IPS-18c (cell line): ENCODE data around the gene ENTHD1.

ENCODE experiments used
- H3K4me3 ChIP-seq: 2 replicates; pipeline ENCODE4 v1.7.0; 2013; ENCODE audit warnings: low read depth, mild to moderate bottlenecking, low read length, moderate library complexity; ENCODE audit not compliant: insufficient read depth
- H3K9me3 ChIP-seq: one replicate; pipeline ENCODE4 v1.6.1; 2013; ENCODE audit warnings: mild to moderate bottlenecking, low read length, moderate library complexity; ENCODE audit not compliant: control insufficient read depth, insufficient read depth

Gene ENTHD1

DNA sequence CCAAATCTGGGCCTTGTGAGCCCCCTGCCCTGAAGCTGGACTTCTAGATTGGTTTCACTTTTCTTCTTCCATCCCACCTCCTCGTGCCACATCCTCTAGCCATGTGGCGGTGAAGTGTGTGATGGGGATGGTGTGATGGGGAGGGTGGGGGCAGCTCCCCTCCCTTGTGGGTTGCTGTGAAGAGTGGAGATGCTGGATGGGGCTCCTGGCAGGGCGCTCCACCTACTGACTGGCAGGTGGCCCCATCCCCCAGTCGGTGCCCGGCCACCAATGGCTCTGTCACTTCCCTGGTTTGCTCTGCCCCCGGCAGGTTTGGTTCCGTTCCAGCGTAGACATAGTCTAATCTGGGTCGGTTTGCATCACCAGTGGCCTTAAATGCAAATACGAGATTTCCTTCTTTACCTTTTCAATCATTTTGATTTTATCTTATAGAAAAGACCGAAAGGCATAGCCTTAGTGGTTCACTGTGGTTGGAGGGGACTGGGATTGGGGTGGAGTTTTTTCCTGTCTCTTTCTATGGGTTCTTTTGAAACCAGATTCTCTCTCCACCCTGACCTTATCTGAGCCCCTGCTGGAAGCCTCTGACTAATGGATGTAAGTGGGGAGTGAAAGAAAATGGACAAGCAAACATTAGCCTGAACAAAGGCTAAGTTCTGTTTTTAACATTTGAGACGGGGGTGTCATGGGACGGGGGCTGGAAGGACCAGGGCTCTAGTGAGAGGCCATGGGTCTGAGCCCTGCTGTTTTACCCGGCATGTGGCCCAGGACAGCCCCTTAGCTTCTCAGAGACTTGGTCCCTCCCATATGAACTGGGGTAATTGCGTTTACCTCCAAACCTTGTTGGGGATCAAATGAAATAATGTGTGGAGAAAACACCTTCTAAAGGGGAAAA, 173.8 kb downstream of the ENTHD1 start:
- Histone ChIP-seq H3K4me3 (no peak overlapping the region), H3K9me3 (no peaks in the 10 kb centered on the region)

DNA sequence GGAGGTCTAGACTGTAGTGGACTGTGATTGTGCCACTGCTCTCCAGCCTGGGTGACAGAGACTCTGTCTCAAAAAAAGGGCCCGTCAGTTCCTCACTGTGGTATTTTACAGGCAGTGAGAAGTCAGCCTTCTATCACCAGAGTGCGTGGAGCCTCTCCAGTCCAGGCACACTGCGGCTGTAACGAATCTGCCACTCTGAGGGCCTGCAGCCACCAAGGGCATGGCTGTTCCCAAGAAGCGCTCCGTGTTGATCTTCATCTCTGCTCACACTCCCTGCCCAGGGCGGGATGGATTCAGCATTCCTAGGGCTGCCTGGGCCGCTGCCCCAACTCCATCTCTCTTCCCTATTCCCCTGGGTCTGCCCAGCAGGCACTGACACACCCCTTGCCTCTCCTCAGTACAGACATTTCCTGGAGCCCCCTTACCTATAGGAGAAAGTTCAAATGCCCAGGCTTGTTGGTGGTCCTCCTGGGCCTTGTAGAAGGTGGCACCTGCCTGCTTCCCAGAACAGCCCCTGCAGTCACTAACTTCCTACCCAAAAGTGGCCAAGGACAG, 174.6 kb downstream of the ENTHD1 start:
- Histone ChIP-seq H3K4me3 (no peak overlapping the region), H3K9me3 (no peaks in the 10 kb centered on the region)

DNA sequence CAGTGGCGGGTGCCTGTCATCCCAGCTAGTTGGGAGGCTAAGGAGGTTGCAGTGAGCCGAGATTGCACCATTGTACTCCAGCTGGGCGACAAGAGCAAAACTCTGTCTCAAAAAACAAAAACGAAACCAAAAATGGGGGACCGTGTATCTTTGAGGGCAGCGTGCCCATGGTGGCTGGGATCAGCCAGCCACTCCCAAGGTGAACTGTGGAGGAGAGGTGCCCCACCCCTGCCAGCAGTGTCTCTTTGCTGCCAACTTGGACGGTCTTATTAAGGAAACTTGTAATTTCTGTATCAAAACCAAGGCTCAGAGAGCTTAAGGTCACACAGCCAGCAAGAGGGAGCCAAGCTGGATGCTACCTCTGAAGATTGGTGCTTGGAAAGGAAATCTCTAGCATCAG, 175.4 kb downstream of the ENTHD1 start:
- no peak overlapping the region for H3K4me3 ChIP-seq
- H3K9me3 ChIP-seq: no peaks in the 10 kb centered on the region

DNA sequence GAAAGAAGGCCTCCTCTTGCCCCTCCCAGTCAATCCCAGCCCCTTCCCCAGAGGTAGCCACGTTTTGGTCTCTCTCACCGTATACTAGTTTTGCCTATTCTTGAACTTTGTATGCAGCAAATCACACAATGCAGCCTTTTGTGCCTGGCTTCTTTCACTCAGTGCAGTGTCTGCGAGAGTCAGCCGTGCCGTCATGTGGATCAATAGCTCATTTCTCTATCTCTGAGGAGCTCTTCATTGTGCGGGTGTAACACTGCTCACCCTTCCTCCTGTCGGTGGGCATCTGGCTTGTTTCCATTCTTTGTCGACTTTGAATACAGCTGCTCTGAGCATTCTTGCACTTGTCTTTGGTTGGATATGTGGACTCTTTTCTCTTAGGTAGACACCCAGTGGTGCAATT, 176.5 kb downstream of the ENTHD1 start:
- Histone ChIP-seq H3K9me3 (no peaks in the 10 kb centered on the region), H3K4me3 (no peak overlapping the region)

DNA sequence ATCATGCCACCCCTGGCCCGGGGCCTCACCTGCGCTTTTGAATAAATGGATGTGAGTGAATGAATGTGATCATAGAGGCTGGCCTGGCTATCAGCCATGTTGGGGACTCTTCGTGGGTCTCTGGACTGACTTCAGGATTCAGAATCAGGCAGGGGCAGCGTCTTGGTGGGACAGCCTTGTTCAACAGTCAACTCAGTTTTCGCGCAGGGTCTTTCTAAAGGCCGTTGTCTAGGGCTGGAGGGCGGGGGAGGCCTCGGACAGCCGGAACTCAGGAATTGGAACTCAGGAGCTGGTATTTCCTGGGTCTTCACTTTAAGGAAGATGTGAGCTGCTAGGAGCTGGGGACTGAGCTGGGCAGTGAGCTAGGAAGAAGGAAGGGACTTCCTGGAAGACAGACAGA, 177.0 kb downstream of the ENTHD1 start:
- Histone ChIP-seq H3K9me3 (no peaks in the 10 kb centered on the region), H3K4me3 (no peak overlapping the region)

DNA sequence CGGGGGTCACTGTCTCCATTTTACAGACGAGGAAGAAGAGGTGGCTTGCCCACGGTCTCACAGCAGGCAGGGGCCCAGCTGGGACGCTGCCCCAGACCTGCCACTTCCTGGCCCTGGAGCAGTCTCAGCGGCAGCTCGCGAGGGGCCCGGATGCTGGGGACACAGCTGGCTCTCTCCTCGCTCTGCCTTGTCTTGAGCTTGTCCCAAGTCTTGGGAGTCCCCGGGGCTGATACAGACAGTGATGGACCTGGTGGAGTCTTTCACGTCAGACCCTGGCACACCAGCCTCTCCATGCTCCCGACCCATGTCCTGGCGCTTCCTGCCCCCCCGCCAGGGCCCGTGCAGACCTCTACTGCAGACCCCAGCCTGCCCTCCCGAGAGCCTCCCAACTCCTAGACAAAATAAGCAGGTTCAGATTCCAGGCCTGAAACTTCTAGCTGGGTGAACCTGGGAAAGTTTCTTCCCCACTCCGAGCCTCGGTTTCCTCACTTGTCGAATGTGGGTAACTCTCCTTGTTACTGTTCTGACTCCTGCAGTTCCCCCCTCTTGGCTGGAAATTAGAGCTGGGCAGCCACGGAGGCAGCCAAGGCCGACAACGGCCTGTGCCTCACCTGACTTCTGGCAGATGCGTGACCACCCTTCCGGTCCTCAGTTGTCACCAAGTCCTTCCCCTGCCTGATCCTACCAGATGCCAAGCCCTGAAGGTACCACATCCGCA, 177.6 kb downstream of the ENTHD1 start:
- H3K9me3 ChIP-seq: no peaks in the 10 kb centered on the region
- H3K4me3 ChIP-seq: no peak overlapping the region

DNA sequence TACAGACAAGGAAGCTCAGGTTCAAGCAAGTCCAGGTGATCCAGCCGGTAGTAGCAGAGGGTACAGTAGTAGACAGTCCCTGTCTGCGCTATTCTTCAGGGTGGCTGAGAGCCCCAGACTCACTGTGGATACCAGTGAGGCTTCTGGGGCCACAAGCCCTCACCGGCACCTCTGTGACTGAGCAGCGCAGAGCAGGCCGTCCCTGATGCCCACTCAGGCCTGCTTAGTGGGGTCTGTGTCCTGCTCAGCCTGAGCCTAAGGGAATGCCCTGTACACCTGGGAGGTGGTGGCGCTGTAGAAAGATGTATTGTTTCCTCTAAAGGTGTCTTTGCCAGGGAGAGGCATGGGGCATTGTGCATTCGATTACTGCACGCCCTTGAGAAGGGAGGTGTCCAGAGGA, 179.2 kb downstream of the ENTHD1 start:
- H3K9me3 ChIP-seq: no peaks in the 10 kb centered on the region
- no peak overlapping the region for H3K4me3 ChIP-seq

DNA sequence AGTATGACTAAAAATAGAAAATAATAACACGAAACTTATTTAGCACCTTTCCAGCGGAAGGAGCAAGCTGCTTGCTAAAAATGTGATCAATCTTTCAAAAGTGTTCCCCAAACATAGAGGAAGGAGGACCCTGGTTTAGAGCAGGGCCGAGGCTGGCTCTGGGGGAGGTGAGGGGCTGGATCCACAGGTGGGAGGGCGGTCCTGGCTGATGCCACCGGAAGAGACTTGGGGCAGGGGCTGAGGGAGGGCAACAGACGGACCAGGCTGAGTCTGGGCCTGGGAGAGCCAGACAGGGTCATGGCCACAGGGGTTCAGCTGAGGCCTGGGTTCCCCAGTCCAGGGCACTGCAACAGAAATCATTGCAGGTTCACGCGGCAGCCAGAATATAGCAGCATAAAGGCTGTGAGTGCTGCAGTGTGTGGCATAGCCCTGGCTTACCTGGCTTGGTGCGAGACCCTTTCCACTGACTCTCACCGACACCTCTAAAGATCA, 179.7 kb downstream of the ENTHD1 start:
- H3K4me3 ChIP-seq: no peak overlapping the region
- H3K9me3 ChIP-seq: no peaks in the 10 kb centered on the region

DNA sequence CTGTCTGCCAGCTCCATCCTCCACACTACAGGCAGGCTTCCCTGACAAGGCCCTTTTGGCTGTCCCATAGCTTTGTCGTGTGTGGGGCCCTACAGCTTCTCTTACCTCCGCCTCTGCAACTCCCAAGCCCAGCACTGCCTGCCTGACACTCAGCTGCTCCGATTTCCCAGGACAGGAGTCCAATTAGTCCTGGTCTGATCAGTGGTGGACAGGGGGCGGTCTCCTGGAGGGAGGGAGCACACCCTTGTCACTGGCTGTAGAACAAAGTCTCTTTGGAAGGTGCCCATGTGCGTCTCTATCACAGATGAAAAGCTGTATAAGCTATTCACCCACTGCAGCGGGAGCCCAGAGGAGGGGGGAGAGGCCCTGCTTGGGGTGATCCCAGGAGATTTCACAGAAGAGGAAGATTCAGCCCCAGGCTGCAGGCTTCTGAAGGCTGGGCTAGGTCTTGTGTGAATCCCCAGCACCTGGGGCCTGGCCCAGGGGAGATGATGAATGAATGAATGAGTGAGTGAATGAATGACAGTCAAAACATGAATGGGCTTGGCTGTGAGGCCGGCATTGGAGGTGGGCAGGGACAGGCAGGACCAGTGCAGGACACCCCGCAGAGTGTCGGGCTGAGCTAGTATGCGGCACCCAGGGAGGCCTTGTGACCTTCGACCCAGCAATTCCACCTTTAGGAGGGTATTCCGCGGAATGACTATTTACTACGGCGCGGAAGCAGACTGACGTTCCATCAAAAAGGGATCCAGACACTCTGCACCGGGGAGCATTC, 180.6 kb downstream of the ENTHD1 start:
- Histone ChIP-seq H3K9me3 (no peaks in the 10 kb centered on the region), H3K4me3 (no peak overlapping the region)

DNA sequence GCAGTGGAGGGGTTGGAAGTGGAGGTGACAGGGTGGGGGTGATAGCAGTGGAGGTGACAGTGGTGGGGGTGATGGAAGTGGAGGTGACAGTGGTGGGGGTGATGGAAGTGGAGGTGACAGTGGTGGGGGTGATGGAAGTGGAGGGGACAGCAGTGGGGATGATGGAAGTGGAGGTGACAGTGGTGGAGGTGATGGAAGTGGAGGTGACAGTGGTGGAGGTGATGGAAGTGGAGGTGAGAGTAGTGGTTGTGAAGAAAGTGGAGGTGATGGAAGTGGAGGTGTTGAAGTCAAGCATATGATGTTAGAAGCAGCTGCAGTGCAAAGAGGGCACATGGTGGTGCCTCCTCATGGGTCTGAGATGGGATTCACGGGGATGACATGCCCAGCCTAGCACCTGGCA, 181.5 kb downstream of the ENTHD1 start:
- Histone ChIP-seq H3K9me3 (no peaks in the 10 kb centered on the region), H3K4me3 (no peak overlapping the region)

DNA sequence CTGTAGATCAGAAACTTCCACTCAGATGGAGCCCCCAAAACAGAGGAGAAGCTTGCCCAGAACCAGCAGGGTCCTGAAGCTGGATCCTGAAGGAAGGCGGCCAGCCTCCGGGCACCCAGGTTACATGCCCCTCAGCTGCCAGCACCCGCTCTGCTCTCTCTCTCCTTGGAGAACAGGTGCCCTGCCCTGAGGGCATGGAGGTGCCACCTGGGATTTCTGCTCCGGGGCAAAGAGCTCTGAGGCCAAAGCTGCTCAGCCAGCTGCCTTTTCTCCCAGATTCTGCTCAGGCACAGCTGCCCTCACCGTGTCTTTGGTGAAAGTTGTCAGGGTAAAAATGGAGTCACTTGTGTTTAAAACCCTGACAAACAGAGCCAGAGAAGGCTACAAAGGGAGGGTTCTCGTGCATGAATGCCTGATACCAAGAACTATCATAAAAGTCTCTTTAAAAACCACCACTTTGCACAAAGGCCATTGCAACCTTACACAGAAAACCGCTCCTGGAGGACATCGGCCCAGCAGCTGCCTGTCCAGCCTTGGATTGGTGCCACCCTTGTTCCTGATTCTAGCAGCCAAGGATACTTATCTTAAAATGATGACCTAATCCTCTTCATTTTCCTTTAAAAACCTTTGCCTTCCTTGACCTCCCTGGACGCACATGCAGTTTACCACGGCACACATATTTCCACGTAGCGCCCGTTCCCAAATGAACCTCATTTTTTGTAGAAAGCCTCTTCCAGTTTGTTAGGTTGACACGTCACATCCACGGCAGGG, 183.0 kb downstream of the ENTHD1 start:
- no peak overlapping the region for H3K4me3 ChIP-seq
- H3K9me3 ChIP-seq: no peaks in the 10 kb centered on the region

DNA sequence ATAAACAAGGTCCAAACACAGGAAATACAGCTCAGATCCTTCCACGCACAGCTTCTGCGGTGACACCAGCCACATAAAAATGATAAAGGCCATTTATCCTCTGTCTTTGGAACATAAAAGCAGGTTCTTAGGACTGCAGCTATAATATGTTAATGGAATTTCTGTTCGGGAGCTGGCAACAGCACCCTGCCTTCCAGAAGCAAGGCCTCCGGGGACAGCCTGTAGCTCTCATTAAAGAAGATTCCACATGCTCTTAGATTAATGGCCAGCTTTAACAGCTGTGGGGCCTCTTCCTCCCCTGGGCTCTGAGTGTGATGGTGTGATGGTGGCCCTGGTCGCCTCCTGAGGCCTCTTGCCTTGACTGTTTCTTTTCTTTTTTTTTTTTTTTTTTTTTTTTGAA, 185.7 kb downstream of the ENTHD1 start:
- Histone ChIP-seq H3K9me3 (no peaks in the 10 kb centered on the region), H3K4me3 (no peak overlapping the region)

DNA sequence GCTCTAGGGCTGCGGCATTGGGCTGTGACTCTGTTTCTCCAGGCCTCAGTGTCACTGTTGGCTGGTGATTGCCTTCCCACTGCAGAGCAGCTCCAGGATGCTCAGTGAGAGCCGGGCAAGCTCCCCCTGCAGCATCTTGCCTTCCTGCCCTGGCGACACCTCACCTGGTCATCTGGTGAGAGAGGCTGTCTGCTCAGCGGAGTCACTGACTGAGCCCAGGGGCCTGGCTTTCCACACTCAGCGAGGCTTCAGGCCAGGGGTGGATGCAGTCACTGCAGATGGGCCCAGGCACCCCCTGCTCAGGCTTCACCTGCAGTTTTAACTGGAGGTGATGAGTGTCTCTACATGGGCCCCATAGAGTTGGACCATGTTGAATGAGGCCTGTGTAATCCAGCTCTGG, 186.2 kb downstream of the ENTHD1 start:
- H3K4me3 ChIP-seq: no peak overlapping the region
- H3K9me3 ChIP-seq: no peaks in the 10 kb centered on the region

DNA sequence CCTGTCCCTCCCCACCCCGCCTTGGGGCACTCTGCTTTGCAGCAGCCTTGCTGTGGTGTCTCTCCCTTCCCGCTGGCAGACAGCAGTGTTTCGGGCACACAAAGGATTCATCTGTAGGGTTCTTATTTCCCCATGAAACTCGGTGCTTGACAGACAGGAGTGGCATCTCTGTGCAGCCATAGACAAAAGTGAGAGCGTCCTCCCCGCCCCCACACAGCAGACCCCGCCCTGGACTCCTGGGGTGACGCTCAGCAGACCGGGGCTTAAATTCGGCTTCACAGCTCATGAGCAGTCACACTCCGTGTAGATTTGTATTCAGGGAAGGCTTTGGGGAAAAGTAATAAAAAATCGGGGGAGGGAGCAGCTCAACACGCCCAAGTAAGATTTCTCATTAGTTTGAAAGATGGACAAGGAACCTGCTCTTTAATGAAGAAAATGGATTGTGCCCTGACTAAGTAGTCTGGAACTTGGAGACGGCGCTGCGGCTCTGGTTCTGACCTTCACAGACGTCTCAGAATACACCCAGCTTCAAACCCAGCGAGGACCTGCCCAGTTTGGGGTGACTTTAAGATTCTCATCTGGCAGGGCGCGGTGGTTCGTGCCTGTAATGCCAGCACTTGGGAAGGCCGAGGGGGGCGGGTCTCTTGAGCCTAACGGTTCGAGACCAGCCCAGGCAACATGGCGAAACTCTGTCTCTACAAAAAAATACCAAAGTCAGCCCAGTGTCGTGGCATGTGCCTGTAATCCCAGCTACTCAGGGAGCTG, 187.0 kb downstream of the ENTHD1 start:
- no peaks in the 10 kb centered on the region for H3K9me3 ChIP-seq
- H3K4me3 ChIP-seq: no peak overlapping the region

DNA sequence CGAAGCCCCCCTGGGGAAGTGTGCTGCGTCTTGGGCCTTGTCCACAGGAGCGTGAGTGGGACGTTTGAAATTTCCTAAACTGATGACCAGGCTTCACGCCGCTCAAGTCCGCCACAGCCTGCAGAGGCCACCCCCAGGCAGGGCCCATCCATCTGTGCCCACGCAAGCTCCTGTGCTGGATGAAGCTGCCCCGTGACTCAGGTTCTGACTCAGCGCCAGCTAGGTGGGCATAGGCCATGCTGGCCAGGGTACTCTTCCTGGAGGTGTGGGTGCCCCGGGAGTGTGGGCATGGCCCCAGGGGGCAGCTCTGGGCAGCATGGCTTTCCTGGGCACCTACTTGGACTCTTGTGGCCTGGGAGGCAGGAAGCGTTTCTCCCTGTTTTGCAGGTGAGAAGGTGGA, 188.2 kb downstream of the ENTHD1 start:
- Histone ChIP-seq H3K4me3 (no peak overlapping the region), H3K9me3 (no peaks in the 10 kb centered on the region)

DNA sequence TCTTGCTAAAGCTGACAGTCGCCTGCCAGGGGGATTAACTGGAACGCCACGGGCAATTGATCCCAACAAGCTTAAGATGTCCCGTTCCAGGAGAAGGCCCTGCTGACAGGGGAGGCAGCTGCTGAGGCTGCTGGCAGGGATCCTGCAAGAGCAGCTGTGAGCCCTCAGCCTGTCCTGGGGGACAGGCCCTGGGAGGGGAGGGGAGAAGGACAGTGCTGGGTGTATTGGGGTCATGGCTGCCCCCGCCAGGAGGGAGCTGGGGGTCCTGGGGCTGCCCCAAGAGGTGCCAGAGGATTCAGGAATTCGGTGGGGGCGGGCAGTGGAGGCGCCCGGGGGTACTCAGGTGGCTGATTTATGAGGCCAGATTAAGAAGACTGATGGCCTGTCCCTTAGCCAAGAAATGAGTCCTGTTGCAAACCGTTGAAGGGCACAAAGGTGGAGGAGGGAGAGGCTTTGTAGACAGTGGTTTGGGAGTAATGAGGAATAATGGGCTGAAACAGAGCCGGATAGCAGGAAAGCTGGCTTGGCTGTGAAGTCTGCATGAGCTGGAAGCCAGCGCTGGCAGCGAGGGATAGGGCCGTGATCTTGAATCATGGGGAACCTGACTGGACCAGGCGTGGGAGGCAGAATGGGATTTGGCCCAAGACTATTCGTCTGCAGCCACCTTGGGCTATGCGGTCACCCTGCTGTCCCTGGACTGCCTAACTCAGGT, 189.5 kb downstream of the ENTHD1 start:
- H3K4me3 ChIP-seq: no peak overlapping the region
- no peaks in the 10 kb centered on the region for H3K9me3 ChIP-seq
